Measurements from ENCODE around the gene TIAL1.
"Not testable (repeated sequence)": the region's sequence is repeated elsewhere in the genome, so short reads cannot be mapped to it uniquely, and the experiment has no call there.

TIAL1 gene, protein sequence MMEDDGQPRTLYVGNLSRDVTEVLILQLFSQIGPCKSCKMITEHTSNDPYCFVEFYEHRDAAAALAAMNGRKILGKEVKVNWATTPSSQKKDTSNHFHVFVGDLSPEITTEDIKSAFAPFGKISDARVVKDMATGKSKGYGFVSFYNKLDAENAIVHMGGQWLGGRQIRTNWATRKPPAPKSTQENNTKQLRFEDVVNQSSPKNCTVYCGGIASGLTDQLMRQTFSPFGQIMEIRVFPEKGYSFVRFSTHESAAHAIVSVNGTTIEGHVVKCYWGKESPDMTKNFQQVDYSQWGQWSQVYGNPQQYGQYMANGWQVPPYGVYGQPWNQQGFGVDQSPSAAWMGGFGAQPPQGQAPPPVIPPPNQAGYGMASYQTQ

DNA sequence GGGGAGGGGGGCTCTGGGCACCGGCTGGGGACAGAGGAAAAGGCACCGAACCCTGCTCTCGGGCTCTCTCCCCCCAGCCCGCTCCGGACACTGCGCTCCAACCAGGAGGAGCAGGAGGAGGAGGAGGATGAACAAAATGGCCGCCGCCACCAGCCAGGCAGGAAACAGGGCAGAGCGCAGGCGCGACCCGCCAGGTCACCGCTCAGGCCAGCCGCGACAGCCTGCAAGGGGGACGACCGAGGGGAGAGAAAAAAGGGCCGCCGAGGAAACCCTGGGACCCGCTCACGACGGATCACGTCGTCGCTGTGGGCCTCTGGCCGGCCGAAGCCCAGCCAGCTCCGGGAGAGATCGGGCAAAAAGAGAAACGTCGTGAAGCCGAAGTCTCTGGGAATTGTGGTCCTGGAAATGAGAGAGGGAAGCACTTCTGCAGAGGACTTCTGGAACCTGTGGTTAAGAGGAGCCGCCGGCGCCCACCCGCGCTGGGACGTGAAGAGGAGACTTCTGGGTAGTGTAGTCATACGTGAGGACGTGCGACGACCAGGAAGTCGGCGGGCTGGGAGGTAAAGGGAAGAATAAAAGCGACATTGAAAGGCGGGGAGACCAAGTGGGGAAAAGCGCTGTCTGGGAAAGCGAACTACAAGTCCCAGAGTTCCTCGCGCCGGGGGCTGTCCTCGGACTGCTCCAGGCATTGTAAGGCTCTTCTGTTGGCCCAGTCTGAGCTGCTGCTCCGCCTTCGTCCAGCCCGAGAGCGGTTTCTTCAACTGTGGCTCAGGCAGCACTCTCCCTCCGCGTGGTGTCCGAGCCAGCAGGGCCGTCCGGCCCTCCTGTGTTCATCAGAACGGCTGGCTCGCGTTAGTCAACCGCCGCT is at the start of gene TIAL1:
TIAL1 (minus strand) TSS at position 428 of the 868 bp plus-strand sequence. CDS start 499 bp downstream, outside the sequence.
- peak; percentile 100 for DNase-seq (ENCODE audit: low spot score)

DNA sequence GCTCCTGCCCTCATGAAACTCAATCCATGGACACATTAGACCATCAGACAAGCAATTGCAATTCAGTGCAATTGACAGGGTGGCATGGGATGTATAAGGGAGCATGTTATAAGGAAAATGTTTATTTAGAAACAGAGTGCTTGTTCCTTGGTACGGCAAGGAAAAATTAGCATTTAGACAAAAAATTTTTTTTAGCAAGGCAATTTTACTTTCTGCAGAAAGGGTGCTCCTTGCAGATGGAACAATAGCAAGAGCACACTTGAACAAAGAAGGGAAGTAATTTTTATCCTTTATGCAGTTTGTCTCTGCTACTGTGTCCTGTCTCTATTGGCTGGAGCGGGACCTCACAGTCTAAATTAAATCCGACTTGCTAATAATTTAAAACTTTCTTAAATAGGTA is 48.2 kb upstream of the TIAL1 start:
- DNase-seq (ENCODE audit: low spot score), result no peak

DNA sequence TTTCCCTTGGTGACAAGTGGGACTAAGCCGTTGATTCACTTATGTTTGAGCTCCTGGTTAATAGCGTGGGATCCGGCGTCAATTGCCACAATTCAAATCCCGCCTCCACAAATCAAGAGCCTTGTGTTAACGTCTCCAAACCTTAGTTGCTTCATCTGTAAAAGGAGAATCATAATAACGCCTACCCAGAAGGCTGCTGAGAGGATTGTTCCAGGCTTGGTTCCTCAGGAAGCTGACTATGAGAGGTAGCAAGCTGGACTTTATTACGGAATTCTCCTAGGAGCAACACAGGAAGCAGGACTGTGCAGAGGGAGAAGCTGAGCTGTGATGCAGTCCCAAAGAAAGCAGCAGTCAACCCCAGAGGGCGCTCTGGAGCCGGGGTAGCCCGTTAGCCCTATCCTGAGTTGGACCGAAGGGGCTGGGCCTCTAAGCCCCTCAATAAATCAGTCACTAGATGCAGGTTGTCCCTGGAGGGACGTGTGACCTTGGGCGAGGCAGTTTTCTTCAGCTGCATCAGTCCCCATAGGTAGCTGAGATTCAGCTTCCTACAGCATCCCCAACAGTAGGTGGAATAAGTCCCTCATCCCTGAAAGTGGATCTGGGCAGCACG is 47.5 kb upstream of the TIAL1 start:
- no peak for DNase-seq (ENCODE audit: low spot score)

DNA sequence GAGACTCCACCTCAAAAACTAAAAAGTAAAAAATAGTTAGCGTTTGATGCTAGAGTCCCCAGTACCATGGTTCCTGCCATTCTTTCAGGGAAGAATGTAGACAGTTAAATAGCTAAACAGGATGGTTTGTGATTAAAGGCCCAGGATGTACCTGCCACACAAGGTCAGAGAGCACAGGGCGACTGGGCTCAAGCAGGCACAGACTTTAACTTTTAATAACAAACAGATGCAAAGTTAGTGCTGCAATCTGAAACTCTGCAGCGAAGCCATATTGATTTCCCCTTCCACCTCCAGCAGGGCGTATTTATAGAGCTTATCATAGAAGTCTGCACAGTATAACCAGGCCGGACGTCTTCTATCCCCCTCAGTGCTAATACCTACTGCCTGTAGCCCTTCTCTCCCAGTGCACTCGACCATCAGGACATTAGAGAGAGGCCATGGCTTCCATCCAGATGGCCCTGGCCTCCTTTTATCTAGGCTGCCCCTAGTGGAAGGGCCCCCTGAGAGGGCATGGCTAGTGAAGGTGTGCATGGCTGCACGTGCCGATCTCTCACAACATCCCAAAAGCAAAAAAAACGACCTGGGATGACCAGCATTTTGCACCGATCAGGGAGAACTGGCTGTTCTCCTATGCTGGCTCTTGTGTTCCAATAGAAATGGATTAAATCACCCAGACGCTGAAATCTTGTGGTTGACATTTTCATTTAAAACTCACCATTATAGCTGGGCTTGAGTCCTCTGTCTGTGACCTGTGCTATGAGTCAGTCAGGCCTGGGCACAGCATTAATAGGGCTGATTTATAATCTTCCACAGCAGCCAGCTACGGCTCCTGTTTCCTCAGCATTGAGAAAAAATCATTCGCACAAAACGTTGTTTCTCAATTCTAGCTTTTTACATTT is 46.8 kb upstream of the TIAL1 start:
- DNase-seq (ENCODE audit: low spot score), result no peak

DNA sequence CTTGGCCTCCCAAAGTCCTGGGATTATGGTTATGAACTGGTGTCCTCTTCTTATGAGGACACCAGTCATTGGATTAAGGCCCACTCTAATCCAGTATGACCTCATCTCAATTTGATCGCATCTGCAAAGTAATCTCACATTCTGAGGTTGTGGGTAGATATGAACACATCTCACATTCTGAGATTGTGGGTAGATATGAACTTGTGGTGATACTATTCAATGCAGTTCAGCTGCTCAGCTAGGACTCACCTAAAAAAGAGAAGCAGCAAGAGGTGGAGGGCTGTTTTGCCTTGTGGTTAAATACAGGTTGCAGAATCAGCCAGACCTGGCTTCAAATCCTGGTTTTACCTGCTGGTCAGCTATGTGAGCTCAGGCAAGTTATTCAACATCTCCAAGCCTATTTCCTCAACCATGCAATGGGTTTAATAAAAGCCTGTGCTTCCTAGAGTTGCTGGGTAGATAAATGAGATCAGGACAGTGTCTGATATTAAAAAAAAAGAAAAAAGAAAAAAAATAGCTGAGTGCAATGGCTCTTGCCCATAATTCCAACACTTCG is 45.9 kb upstream of the TIAL1 start:
- no peak for DNase-seq (ENCODE audit: low spot score)

DNA sequence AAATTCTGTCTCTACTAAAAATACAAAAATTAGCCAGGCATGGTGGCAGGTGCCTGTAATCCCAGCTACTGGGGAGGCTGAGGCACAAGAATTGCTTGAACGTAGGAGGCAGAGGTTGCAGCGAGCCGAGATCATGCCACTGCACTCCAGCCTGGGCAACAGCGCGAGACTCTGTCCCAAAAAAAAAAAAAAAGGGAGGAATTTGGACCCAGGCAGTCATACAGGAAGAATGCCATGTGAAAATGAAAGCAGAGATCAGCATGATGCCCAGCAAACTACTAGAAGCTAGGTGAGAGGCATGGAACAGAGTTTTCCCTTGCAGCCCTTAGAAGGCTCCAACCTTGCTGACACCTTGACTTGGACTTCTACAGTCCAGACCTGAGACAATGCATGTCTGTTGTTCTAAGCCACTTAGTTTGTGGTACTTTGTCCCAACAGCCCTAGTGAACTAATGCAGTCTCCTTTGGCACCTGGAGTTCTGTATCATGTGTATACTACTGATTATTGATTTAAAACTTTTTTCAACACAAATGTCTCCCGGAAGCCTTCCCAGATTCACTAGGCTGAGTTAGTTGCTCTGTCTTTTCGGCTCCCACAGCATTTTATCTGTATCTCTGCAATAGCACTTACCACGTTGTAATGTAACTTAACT is 44.2 kb upstream of the TIAL1 start:
- no peak for DNase-seq (ENCODE audit: low spot score)

DNA sequence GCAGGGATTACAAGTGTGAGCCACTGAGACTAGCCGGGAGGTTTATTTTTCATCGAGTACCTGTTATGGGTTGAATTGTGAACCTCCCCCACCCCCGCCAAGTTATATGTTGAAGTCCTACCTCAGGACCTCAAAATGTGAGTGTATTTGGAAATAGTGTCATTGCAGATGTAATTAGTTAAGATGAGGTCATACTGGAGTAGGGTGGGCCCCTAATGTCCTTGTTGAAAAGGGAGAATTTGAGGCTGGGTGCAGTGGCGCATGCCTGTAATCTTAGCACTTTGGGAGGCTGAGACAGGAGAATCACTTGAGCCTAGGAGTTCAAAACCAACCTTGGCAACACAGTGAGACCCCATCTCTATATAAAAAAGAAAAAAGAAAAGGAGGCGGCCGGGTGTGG is 43.6 kb upstream of the TIAL1 start:
- no peak for DNase-seq (ENCODE audit: low spot score)

DNA sequence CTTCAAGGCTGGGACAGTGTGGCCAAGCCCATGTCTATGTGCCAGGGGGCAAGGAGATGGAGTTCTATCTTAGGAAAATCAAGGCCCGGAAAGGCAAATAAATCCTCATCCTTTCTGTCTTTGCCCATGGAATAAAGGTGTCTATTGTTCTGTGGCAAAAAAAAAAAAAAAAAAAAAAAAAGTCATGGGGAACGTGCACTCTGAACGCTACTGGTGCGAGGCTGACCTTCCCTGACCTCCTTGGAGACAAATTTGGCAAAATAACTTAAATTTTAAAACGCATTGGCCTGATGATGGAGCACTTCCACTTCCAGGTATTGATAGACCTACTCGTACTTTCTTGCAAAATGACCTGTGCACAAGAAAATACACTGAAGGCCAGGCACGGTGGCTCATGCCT is 42.2 kb upstream of the TIAL1 start:
- no peak for DNase-seq (ENCODE audit: low spot score)

DNA sequence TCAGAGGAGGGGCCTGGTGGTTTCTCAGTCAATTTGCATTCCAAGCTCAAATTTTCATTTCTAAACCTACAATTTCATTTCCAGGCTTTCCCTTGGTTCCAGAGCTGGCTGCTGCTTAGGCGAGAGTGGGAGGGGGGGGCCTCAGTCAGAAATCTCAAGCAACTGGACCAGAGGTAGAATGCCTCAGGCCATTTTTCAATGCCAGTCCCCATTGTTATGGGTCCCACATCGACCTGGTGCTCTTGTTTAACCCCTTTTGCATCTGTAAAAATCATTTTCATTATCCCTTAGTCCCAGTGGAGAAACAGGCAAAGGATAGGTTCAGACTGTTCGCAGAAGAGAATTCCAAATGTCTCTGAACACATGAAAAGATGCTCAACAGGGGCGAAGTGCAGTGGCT is 40.9 kb upstream of the TIAL1 start:
- DNase-seq (ENCODE audit: low spot score), result no peak

DNA sequence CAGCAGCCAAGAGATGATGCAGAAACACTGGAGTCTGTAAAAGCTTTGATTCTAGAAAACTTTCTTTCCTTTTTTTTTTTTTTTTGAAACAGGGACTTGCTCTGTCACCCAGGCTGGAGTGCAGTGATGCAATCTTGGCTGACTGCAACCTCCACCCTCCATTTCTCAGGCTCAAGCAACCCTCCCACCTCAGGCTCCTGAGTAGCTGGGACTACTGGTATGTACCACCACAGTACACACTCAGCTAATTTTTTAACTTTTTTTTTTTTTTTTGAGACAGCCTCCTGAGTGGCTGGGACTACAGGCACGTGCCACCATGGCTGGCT is 37.4 kb upstream of the TIAL1 start:
- no peak for DNase-seq (ENCODE audit: low spot score)

DNA sequence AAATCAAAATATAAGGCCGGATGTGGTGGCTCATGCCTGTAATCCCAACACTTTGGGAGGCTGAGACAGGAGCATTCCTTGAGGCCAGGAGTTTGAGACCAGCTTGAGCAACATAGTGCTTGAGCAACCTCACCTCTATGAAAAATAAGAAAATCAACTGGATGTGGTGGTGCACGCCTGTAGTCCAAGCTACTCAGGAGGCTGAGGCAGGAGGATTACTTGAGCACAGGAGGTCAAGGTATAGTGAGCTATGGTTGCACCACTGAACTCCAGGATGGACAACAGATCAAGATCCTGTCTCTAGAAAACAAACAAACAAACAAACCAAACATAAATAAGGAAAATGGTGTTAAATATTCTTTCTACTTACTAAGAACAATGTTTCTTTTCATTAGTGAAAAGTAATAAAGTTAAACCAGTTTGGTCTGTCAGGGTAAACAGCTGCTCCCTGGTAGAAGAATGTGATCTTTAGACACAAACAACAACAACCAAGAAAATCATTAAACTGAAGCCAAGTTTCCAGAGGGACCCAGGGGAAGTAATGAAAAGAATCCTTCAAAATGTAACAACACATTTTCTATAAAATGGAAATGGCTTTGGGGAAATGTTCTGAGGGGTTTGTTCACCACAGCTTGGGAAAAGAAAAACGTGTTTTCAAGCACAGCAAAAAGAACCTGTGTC is 36.9 kb upstream of the TIAL1 start:
- DNase-seq (ENCODE audit: low spot score), result peak; percentile 63

DNA sequence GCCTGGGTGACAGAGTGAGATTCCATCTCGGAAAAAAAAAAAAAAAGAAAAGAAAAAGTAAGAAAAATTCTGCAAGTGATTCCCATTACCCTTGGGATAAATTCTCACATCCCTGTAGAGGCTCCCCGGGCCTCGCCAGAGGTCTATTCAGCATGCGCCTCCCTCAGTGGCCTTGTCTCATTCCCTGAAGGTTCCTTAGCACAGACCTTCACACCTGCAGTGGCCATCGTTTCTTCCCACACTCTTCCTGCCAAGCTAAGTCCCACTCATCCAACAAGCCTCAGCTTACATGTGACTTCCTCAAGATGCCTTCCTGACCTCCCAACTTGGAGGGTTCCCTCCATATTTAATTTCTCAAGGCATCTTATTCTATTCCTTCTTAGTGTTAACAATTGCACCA is 33.5 kb upstream of the TIAL1 start:
- DNase-seq (ENCODE audit: low spot score), result no peak

DNA sequence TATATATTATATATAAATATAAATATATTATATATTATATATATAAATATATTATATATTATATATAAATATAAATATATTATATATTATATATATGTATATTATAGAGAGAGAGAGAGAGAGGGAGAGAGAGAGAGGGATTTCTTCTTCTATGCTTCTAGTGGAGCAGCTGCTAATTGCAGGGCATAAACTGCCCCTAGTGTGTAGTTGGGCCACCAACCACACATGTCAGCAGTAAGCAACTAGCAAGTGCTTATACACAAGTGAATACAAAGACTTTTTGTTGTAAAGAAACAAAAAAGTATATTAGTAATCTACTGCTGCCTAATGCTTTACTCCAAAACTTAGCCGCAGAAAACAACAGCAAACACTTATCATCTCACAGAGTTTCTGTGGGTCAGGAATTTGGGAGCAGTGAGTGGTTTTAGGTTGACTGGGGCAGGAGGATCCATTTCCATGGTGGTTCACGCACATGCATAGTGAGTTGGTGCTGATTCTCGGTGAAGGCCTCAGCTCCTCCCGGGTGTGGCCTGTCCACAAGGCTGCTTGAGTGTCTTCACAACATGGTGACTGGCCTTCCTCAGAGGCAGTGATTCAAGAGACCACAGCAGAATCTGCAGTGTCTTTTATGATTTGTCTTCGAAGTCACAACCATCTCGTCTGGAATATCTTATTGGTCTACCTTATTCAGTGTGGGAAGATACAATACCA is 29.0 kb upstream of the TIAL1 start:
- DNase-seq (ENCODE audit: low spot score), result no peak

DNA sequence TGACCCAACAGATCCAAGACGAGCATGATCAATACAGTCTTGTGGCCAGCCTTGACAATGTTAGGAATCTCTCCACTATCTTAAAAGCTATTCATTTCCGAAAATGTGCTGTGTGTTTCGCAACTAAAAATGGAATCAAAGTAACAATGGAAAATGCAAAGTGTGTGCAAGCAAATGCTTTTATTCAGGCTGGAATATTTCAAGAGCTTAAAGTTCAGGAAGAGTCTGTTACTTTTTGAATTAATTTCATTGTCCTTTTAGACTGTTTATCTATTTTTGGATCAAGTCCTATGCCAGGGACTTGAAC is 24.3 kb upstream of the TIAL1 start:
- DNase-seq (ENCODE audit: low spot score), result no peak

DNA sequence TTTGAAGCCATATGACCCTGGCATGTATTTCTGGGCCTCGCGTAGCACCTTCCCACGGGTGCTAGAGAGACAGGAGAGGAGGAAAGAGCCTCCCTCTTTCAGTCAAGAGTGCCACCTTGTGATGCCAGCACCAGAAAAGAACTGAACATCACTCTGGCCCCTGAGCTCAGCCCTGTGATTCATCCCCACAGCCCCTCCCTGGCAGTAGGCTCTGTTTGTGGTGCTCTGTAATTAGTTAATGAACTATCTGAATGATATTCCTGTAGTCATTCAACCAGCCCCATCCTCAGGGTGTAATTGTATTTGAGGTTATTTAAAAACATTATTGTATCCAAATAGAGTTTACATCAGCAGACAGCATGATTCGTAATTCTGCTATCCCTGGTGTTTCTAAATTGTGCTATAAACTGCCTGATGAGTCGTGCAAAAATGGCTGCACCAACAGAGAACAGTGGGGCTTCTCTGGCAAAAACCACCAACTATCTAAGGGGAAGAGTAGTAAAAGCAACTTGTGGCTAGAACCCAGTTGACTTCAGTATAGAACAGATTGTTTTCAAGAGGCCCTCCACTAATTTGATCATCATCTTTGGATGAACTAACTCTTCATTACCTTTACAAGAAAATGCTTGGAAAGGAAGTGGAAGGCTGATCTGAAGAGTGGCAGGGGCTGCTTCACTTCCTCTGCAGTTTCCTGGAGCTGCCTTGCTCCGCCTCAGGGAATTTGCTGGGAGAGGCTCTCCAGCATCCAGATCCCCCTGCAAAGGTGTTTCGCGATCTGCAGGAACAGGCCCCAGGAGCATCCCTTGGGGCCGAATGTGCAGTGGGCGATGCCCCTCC is 23.7 kb upstream of the TIAL1 start:
- DNase-seq (ENCODE audit: low spot score), result no peak

DNA sequence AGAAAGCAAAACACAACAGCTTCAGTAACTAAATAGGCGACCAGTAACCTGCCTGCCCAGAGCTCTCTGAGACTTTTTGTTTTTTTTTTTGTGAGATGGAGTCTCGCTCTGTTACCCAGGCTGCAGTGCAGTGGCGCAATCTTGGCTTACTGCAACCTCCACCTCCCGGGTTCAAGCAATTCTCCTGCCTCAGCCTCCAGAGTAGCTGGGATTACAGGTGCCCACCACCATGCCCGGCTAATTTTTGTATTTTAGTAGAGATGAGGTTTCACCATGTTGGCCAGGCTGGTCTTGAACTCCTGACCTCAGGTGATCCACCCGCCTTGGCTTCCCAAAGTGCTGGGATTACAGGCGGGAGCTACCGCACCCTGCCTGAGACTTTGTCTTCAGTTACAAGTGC is 23.0 kb upstream of the TIAL1 start:
- DNase-seq (ENCODE audit: low spot score), result not testable (repeated sequence)

DNA sequence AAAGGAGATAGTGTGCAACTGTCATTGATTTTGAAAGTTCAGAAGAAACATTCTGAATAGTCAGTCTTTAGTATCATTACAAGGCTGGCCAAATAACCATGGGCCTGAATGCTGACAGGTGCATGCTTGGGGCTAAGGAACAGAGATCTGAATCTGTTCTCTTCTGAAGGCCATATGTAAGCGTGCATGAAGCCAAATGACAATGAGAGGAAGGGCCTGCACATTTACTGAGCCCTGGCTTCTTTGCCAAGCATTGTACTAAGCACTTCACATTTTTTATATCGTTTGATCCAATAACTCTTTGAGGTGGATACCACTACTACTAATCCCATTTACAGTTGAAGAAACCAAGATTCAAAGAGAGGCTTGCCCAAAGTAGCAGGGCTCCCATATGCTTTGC is 22.5 kb upstream of the TIAL1 start:
- DNase-seq (ENCODE audit: low spot score), result no peak

DNA sequence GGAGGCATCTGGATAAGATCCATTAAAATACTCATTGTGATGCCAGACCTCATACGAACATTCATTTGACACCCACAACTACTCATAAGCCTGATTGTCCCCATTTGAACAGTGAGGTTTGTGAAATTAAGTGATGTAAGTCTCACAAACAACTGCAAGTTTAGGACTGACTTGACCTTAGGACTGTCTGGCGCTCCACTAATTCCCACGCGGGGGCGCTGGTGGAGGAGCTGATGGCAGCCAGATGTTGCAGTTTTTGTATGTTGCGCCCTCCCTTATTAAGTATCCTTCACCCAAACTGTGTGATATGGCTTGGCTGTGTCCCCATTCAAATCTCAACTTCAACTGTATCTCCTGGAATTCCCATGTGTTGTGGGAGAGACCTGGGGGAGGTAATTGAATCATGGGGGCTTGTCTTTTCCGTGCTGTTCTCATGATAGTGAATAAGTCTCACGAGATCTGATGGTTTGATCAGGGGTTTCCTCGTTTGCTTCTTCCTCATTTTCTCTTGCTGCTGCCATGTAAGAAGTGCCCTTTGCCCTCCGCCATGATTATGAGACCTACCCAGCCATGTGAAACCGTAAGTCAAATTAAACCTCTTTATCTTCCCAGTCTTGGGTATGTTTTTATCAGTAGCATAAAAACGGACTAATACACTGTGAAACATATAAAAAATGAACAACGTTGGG is 20.3 kb upstream of the TIAL1 start:
- DNase-seq (ENCODE audit: low spot score), result no peak

DNA sequence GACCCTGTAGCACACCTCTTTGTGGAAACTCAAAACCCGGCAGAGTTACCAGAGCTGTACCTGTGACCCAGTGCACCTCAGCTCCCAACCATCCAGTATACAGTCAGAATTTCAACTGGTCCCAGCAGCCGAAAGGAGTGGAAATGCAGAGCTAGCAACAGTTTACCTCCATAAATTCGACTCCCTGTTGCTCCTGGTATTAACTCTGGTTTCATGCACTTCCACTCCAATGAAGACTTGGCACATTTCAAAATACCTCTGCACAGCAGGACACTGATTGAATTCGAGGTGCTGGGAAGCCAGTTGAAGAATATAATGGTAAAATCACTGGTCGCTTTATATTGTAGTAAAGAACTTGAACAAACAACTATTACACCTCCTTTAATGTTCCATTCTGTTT is 17.9 kb upstream of the TIAL1 start:
- DNase-seq (ENCODE audit: low spot score), result no peak

Data from pons (tissue), 1 donor.